NCI-H2081 (cell line): ENCODE measurements around the gene KRTAP3-1.

ENCODE experiments used
- DNase-seq, 2 experiments: peaks; one replicate each; lab custom pipeline; 2025; lab: John Stamatoyannopoulos, UW

The KRTAP3-1 gene

DNA sequence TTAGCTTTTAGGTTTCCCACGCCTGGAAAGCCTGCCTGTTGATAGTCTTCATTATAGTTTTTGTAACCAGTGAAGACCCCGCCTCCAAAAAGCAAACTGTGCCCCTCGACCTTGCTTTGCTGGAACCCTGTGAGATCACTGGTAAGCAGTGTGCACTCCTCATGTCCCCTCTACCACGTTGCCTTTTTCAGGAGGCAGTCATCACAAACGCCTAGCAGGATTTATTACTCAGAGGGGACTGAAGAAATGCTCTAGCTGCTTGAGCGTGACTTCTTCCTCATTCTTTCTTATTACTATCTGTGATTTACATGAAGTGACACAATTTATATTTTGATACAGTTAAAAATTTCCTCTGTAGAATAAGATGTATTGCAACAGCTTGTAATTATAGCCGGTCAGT, 6.5 kb upstream of the KRTAP3-1 start:
- no peak for DNase-seq

DNA sequence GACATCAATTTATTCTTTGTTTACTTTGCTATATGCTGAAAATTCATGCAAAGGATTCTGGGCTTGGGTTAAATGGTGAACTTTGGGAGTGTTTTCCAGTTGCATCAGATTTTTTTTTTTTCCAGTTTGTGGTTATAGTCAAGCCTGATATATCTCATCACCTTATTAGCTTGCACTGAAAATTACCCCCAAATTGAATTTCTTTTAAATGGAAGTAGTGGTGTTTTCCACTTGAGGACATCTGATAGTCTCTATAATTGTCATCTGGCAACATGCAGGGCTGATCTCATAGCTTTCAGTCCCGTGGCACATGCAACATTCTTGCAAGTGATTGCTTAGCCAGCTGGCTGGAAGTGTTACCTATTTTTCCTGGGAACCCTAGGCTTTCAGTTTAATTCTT, 4.7 kb upstream of the KRTAP3-1 start:
- no peak for DNase-seq

DNA sequence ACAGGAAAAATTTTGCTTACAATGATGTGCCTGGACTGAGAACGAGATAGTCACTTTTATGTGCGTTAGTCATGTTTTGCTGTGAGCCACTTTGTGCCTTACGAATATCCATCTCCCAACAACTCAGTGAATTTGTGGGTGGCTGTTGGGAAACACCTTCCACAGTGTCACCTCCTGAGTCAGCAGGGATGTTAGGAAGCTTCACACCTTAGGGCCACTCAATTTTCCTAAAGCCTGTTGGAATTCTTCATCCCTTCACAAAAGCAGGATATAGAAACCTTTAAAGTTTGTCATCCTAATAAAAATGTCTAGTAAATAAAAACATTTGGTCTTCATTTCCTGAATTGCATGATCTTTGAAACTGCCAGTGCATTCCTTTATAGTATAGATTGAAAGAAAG, 4.3 kb upstream of the KRTAP3-1 start:
- DNase-seq, result no peak

DNA sequence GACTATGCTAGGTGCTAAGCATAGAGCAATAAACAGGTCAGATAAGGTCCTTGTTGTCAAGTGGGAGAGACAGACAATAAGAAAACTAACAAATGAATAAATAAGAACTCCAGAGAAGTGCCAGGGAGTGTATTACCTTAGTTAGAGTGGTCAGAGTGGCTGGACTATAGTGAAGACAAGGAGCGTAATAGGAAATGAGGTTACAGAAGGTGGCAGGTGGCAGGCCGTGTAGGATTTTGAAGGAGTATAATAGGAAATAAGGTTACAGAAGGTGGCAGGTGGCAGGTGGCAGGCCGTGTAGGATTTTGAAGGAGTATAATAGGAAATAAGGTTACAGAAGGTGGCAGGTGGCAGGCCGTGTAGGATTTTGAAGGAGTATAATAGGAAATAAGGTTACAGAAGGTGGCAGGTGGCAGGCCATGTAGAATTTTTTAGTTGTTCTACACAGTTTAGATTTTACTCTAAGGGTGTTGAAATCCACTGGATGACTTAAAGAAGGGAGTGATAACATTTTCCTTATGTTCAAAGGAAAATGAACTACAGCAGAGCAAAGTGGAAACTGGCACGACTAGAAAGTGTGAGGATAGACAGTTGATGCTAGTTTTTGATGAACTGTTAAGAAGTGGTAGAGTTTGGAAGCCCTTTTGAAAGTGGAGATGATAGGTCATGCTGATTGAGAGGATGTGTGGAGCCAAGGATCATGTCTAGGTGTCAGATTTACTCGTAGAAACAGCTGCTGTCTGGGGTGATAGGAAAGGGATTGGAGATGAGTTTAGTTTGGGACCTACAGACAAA, 3.6 kb upstream of the KRTAP3-1 start:
- no peak for DNase-seq

DNA sequence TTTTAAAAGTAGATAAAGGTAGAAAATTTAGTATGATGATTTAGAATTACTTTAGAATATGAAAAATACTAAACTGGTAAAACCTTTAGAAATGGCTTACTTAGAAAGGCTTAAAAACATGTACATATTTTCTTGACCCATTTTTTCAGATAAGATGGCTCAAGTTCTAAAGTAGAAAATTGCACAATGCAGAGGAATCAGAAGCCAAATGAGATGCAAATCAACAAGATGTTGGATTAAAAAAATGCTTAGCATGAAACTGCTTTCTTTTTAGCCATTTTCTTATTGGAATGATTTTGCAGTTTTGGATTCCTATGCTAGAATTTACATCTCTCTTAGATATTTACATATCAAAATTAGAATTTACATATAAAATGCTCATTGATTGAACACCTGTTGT, 1.5 kb upstream of the KRTAP3-1 start:
- no peak for DNase-seq

DNA sequence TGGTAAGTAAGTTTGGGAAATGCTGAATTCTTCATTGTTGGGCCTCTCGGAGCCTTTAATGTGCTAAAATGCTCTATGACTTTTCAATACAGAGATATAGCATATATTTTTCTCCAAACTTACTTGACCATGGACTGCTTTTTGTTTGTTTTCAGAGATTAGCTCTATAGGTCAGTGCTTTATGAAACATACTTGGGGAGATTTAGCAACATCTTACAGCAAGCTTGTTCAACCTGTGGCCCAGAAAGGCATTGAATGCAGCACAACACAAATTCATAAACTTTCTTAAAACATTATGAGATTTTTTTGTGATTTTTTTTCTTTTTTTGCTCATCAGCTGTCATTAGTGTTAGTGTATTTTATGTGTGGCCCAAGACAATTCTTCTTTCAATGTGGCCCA, 1.0 kb upstream of the KRTAP3-1 start:
- DNase-seq, result no peak

DNA sequence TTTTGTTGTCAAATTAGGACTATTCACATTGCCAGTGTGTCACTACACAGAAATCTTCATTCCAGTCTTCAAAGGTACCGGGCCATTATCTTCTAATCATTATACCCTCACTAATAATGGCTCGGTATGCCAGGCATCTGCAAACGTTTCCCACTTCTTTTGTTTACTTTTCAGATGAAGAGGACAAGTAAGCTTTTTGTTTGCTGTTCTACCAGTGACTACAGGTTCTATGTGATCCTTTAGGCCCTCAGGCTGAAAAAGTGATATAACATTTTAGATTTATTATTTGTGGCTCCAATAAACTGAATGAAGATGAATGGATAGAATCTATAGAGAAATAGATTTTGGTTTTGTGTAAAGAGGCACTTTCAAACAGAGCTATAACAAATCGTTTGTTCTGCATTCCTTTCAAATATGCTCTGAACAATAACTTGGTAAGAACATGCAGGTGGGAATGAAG, 403 bp upstream of the KRTAP3-1 start:
- no peak for DNase-seq

DNA sequence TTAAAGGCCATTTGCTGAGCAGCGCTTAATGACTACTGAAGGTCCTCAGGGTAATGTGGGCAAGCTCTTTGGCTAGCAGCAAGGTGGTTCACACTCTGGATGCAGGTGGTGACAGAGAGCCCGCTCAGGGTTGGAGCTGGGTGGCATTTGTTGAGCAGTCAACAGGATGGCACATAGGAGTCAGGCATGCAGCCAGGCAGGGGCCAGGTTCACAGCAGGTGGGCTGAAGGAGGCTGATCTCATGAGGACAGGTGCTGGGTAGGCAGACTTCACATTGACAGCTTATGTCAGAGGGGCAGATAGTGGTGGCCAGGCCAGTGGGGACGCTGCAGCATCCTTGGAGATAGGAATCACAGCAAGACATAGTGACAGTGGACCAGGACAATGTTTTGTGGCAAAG, 4.5 kb downstream of the KRTAP3-1 start:
- peak in 1 of 2 experiments; percentile 35 for DNase-seq

DNA sequence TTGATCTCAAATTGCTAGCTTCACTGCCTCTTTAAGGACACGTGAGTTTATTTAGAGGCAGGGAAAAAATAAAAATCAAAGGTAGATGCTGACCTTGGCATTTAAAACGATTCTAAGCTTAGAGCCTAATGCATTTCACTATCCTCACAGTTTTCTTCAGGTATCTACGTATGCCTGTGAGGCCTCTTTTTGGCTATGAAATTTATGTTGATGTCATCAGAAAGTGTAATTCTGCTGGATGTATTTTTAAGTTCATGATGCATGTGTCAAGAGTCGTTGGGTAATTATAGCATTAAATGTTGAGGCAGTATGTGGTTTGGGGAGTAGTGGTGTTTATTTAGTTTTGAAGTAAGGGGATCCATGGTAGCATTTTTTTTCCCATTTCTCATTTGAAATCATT, 5.0 kb downstream of the KRTAP3-1 start:
- DNase-seq, result no peak

DNA sequence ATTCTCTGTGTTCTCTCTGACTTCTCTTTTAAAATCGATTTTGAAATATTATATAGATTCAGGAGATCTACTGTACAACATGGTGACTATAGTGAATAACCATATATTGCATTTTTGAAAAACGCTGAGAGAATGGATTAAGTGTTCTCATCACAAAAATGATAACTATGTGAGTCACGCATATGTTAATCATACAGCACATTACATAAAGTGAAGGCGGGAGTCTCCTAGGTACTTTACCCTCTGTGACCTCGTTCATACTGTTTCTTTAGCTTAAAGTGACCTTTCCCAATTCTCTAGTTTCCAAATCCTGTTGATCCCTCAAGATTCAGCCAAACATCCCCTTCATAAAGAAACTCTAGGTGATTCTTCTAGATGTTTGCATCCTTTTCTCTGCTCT, 6.1 kb downstream of the KRTAP3-1 start:
- no peak for DNase-seq

DNA sequence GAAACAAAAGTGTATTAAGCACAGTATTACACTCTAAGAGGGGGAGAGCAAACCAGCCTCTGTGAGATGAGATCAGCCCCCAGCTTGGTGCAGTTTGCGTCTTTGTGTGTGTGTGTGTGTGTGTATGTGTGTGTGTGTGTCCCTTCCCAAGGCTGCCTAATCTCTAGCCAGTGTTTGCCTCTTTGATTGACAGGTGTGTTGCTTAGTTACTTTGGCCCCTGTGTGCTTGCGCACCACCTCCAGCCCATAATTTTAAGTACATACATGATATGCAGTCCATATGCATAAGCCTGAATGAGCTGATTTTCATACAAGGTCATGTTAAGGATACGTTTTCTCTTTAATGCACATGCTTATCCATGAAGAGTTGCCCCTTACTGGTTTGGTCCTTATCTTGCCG, 7.1 kb downstream of the KRTAP3-1 start:
- no peak for DNase-seq

DNA sequence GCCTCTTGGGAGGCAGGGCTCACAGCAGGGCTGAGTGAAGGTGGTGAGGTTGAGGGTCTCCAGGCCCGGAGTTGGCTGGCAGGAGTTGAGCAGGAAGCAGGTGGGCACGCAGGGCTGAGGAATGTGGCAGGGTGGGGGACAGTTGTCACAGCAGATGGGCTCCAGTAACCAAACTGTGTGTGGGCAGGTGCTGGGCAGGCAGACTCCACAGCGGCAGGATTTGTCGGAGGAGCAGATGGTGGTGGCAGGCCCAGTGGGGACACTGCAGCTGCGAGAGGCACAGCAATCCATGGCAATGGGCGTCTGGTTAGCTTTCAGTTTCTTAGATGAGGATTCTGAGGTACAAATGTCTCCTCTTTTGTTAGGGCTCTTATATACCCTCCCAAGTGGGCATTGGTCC, 9.4 kb downstream of the KRTAP3-1 start, which contains the start of gene KRTAP3-2:
Gene KRTAP3-2, minus strand, starts transcription at position 344 of the 400 bp plus-strand sequence. Its CDS starts 53 bp downstream, at position 291.
- DNase-seq, result peak in 1 of 2 experiments; percentile 10

DNA sequence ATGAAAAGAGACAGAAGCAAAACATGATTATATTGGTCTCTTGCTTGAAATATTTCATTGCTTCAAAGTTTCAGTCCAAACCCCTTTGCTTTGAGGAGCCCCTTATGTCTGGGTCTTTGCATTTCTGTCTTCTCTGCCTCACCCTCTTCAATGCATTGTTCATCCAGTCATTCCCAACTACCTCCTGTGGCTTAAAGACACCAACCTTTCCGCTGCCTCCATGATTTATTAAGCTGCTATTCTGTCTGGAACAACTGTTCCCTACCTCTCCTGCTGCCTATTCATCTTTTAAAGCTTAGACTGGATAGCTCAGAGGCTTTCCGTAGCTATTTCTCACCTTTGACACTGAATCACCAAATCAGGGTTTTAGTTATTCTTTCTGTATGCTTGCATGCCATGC, 11.6 kb downstream of the KRTAP3-1 start:
- no peak for DNase-seq

DNA sequence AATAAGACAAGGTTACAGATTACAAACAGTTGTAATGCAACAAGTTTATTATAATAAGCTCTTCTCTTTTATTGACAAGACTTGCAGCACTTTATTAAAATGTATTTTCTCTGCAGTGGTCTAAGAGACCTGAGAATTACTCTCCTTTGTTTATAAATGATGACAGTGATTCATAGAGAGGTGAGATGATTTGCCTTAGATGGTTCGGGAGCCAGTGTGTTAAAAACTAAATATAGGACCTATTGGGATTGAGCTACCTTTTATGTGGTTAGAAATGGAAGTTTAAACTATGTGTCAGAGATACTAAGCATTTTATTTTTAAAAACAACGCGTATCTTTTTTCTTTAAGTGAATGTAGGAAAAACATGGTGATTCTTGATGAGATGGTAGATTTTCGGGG, 12.1 kb downstream of the KRTAP3-1 start:
- no peak for DNase-seq

DNA sequence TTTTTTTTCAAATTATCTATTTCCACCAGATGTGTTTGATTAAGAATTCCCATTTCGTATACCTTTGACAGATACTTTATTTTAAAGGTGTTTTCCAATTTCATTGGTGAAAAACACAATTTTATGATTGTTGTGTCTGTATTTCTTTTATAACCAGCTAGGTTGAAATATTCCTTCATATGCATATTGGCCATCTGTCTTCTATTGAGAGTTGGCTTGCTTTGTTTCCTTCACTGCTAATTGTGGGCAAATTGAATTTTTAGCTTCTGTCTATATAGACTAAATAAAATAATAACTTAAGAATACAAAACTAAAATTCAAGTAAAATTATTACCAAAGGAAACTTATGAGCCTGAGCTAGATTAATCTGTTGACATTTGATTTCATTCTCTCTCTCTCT, 13.8 kb downstream of the KRTAP3-1 start:
- DNase-seq, result no peak

DNA sequence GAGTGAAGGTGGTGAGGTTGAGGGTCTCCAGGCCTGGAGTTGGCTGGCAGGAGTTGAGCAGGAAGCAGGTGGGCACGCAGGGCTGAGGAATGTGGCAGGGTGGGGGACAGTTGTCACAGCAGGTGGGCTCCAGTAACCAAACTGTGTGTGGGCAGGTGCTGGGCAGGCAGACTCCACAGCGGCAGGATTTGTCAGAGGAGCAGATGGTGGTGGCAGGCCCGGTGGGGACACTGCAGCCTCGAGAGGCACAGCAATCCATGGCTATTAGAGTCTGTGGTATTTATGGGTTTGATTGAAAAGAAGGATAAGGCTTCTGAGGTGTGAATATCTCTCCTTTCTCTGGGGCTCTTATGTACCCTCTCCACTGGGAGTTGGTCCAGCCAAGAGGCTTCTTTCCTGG, 15.1 kb downstream of the KRTAP3-1 start, which contains the start of gene KRTAP3-3:
Gene KRTAP3-3, minus strand, starts transcription at position 326 of the 400 bp plus-strand sequence. Its CDS starts 67 bp downstream, at position 259.
- peak; percentile 28 to 82 for DNase-seq

DNA sequence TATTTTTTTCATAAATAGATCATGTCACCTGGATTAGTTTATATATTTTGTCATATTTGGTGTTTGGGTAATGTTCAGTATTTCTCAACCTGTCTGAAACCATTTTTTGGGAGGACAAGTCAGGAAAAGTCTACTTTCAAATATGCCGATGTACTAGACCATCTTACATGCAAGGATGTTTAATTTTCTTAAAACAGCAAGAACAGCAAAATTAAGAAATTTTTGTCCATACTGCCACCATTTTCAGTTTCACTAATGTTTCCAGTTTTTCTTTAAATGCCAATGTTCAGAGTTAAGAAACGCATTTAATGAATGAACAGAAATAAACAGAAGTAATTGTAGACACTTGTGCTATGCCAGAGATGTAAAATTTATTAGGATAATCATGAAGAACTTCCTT, 15.8 kb downstream of the KRTAP3-1 start:
- no peak for DNase-seq

DNA sequence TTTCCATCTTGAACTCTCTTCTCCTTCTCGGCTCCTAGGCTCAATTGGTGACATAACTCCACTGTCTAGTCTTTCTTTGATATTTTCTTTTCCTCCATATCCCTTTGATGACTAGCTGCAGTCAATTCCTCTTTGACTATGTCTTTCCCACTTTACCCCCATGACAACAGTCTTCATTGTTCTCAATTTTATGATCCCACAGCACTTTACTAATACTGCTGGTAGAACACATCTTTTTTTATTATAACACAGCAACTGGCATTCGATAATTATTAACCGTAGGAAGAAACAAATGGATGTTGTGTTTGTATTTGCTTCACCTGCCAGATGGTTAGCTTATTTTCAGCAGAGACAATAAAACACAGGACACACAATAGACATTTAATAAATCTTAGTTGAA, 16.3 kb downstream of the KRTAP3-1 start:
- no peak for DNase-seq

DNA sequence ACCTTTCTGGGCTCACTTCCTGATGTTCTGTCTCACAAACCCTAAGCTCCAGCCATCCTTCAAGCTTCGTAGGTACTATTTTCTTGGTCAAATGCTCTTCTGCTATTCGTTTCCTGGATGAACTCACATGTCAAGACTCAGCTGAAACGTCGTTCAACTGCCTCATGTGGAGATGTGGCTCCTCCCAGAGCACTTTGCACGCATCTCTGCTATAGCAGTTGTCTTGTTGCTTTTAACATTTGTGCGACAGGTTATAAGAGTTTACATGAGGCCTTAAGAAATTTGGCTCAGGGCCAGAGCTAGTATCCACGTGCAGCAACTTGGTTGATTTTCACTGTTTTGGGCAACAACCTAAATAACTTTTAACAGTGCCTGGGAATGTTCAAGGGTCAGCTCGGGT, 22.0 kb downstream of the KRTAP3-1 start:
- DNase-seq, result no peak

DNA sequence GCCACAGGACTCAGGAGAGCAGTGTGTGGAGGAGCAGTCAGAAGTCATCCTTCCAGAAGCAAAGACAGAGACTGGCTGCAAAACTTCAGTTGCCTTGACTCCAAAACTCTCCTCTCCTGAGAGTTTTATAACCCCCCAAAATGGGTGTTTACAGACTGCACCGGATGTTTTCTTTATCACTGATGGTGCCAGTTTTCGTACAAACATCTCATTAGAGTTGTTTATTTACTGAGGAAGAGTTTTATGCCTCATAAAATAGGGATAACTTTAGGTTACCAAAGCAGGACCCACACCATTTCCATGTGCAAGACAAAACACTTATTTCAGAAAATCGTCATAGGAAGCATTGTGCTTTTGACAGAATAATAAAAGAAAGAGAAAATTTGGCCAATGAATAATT, 24.7 kb downstream of the KRTAP3-1 start, which contains the start of gene KRT40:
Gene KRT40, minus strand, starts transcription at position 101 of the 400 bp plus-strand sequence. Its CDS starts 53 bp downstream, at position 48.
- DNase-seq, result no peak

DNA sequence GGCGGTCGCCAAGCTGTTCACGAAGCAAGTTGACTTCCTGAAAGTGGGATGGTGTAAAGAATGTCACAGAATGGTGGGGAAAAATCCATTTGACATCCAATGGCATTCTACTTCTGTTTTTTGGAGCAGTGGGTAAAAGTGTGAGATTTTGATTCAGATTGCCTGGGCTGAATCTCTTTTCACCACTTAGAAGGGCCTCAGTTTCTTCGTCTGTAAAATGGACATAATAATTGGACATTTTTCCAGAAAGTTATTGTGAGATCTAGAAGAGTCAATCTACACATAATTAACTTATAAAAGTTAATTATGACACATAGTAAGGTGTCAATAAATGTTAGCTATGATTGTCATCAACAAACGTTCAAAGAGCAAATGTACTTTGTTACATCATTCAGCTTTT, 27.8 kb downstream of the KRTAP3-1 start:
- no peak for DNase-seq

DNA sequence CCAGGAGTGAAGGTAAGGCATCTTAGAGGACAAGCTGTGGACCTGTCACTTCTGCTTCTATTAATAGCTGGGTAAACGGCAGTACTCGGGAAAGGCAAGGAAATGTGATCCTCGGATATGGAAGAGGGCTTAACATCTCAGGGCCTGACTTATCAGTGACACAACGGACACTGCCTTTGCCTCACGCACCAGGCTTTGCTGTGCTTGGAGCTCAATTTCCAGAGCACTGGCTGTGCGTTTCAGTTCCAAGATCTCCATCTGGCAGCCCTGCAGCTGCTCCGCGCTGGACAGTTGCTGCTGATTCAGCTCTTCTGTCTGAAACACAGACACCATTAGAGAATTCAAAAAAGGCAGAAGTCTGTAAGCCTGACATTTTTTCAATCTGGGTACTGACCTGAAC, 28.3 kb downstream of the KRTAP3-1 start:
- DNase-seq, result no peak

DNA sequence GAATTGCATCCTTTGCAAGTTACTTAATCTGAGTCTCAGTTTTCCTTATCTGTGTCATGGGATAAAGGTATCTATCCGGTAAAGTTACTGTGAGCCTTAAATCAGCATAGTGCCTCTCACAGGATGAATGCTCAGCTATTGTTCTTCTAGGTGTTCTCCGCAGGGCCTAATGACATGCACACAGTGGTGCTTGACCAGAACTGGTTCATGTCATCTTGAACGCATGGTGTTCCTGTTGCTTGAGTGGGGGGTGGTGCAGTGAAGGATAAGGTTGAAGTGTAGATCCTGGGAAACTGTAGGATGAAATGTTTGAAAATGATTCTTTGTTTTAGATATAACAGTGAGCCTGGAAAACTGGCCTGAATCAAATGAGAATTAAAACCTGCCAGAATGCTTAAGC, 28.8 kb downstream of the KRTAP3-1 start:
- DNase-seq, result no peak
